HL-60/S4 treated with retinoic acid at 250 ng/mL for 4 days and 3 days (cell line): ENCODE data around the gene THUMPD3.

Experiments used
- in situ Hi-C: fragments of 300-500 bp; cut with MboI; formaldehyde crosslinking; loops from 2 replicates; pipeline ENCODE4 v1.7.0; 2022; ENCODE audit warnings: low sequenced_read_pairs

The THUMPD3 gene

DNA sequence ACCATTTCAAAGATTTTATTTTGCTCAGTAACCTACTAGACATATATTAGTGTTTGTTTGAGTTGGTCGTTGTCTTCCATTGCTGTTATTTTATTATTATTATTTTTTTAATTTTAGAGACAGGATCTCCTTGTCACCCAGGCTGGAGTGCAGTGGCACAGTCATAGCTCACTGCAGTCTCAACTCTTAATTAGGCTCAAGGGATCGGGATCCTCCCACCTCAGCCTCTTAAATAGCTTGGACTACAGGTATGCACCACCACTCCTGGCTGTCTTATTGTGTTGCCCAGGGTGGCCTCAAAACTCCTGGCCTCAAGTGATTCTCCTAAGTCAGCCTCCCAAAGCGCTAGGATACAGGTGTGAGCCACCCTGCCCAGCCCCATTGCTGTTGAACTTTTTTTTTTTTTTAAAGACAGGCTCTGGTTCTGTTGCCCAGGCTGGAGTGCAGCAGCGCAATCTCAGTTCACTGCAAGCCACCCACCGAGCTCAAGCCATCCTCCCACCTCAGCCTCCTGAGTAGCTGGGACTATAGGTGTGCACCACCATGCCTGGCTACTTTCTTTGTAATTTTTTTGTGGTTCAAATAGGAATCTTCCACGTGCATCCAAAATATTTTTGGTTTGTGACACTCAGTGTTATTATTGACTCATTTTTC lies 52.8 kb downstream of the THUMPD3 start:
- in situ Hi-C loops: no loop called here

GRCh38 chr3:9416139-9416780 lies 53.4 kb downstream of the THUMPD3 start:
- in situ Hi-C loops: no loop called here

DNA sequence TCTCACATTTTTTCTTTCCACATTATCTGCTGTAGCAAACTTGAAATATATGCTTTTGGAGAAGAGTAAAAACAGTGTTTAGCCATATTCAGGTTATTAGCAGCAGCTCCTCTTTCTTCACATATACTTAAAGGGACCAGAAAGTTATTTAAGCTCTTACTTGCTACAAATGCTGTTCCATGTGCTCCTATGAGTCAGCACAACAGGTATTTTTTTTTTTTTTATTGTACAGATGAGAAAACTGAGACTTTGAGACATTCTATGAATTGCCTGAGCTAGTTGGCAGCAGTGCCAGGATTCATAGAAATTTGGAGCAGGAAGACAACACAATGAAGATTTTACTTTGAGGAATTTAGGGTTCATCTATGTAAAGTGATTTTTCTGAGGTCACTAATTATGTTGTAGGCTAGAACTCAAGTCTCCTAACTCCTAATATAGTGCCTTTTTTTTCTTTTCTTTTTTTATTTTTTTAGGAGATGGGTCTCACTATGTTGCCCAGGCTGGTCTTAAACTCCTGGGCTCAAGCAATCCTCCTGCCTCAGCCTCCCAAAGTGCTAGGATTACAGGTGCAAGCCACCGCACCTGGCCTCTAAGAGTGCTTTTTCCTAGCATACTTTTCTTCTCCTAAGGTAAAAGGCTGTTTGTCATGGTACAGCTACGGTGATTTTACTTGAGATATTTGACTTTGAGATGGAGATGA lies 58.1 kb downstream of the THUMPD3 start:
- in situ Hi-C loops: no loop called here

DNA sequence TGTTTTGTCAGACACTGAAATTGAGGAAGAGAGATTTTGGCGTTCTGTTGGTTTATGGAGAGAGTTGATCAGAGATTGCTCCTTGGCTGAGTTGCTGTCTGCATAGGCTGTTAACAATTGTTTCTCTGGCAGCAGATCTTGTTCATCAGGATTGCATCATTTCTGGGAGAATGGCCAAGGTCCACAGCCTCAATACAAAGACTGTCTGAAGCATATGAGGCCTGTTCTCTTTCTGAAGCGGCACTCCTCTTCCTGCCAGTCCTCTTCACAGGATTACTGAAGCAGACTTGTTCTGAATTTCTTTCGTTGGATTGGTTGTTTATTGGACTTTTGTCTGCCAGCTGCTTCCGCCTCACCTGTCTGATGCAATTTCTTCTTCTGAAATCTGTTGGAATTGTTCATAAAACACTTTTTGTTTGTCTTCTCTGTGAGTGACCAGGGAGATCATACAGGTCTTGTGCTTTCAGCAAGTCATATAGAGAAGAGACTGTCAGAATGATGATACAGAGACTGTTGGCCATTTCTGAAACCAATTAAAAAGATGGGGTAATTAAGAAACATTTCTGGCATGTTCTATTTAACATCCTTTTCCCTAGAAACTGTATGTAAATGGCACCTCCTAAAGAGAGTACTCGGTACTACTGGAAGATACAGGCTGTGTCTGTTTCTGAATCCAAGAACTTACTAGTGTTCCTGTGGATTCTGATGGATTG lies 60.0 kb downstream of the THUMPD3 start:
- in situ Hi-C loops: no loop called here

GRCh38 chr3:9428411-9428810 lies 65.6 kb downstream of the THUMPD3 start:
- in situ Hi-C loops: no loop called here

GRCh38 chr3:9430733-9431132 lies 67.9 kb downstream of the THUMPD3 start:
- in situ Hi-C loops: no loop called here

DNA sequence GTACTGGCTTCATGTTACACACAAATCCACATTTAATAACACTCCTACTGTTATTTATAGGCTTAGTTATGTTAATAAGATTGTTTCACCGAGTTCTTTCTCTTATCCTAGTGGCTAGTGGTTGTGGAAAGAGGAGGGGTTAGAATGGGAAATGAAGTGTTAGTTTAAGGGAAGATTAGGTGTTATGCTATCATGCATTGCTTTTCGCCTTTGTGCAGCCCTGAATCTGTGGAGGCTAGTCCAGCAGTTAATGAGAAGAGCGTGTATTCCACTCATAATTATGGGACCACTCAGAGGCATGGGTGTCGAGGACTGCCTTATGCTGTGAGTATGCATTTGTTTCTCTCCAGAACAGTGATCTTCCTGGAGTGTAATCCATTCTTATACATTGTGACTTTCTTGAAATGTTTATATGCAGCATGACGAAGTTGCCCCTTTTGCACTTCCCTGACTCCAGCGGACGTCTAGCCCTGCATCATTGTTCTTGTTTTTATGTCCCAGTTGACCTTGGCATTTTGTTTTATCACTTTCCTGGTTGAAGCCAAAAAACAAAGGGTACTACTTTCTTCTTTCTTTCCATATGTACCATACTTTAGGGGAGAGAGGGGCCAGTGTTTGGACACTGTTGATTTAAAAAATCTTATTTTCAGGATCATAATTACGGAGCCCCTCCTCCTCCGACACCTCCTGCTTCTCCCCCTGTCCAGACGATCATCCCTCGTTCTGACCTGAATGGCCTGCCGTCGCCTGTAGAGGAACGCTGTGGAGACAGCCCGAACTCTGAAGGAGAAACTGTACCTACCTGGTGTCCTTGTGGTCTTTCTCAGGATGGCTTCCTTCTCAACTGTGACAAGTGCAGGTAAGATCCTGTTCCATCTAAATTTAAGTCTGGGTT lies 71.0 kb downstream of the THUMPD3 start:
- in situ Hi-C loops: no loop called here

- in situ Hi-C loops: no loop called here
Measured at GRCh38 chr3:9435316-9435715, 72.5 kb downstream of the THUMPD3 start.
